HEK293 (cell line): ENCODE results near the gene SLC49A3.
A peak's percentile ranks its signal among the peaks of the same experiment; 100 is the strongest.

Experiments
- CTCF ChIA-PET: fragments of 350-600 bp; formaldehyde crosslinking; extraction: SDS; loops from one replicate; lab custom pipeline; 2021; ENCODE audit warnings: antibody characterized with exemption; lab: Yijun Ruan, JAX
- POLR2A ChIA-PET: fragments of 300-600 bp; formaldehyde crosslinking; extraction: SDS; loops from one replicate; lab custom pipeline; 2020; ENCODE audit warnings: antibody characterized with exemption, inconsistent platforms; lab: Yijun Ruan, JAX
- H3K27ac ChIP-seq: fragments of 200-500 bp; sonication (Bioruptor generic); 2 replicates; pipeline ENCODE4 v1.5.1; 2014; ENCODE audit warnings: low read depth, low read length, control low read depth, inconsistent platforms; ENCODE audit errors: extremely low read depth
- H3K36me3 ChIP-seq, 2 experiments: fragments of 200-500 bp in 1 of 2; sonication (Bioruptor generic) in 1 of 2; 1 replicate in 1 of 2; 2 replicates in 1 of 2; pipeline ENCODE4 v1.5.1; 2014 to 2017; ENCODE audit warnings: inconsistent platforms in 2 of 2, low read length in 2 of 2; ENCODE audit not compliant: control insufficient read depth in 2 of 2, insufficient read depth in 1 of 2
- H3K4me1 ChIP-seq: fragments of 200-500 bp; sonication (Bioruptor generic); 2 replicates; pipeline ENCODE4 v1.5.1; 2014; ENCODE audit warnings: mild to moderate bottlenecking, low read length, inconsistent platforms; ENCODE audit not compliant: control insufficient read depth, insufficient read depth
- H3K4me3 ChIP-seq: 2 replicates; pipeline ENCODE4 v1.5.1; 2011; ENCODE audit warnings: low read depth, mild to moderate bottlenecking, control low read depth, low read length, moderate library complexity
- H3K9me3 ChIP-seq: fragments of 200-500 bp; sonication (Bioruptor generic); 2 replicates; pipeline ENCODE4 v1.5.1; 2014; ENCODE audit warnings: low read depth, low read length, inconsistent platforms; ENCODE audit not compliant: control insufficient read depth, insufficient read depth
- KLF1 ChIP-seq: fragments of 450-650 bp; formaldehyde crosslinking; IDR thresholded peaks from 2 replicates; pipeline ENCODE4 v1.5.1; 2016; ENCODE audit warnings: missing biosample characterization, missing genetic modification characterization
- ZIC2 ChIP-seq: fragments of 450-650 bp; formaldehyde crosslinking; IDR thresholded peaks from 2 replicates; pipeline ENCODE4 v1.5.1; 2016; ENCODE audit warnings: missing biosample characterization, missing genetic modification characterization
- ZNF202 ChIP-seq: fragments of 450-650 bp; formaldehyde crosslinking; IDR thresholded peaks from 2 replicates; pipeline ENCODE4 v1.5.1; 2016; ENCODE audit warnings: missing biosample characterization, missing genetic modification characterization, borderline replicate concordance
- ZNF24 ChIP-seq: fragments of 450-650 bp; formaldehyde crosslinking; IDR thresholded peaks from 2 replicates; pipeline ENCODE4 v1.5.1; 2016; ENCODE audit warnings: missing biosample characterization, missing genetic modification characterization
- ZNF335 ChIP-seq: fragments of 450-650 bp; formaldehyde crosslinking; conservative IDR thresholded peaks from 2 replicates; pipeline ENCODE4 v1.5.1; 2016; ENCODE audit warnings: missing biosample characterization, missing genetic modification characterization
- ZNF571 ChIP-seq: fragments of 450-650 bp; formaldehyde crosslinking; IDR thresholded peaks from 2 replicates; pipeline ENCODE4 v1.5.0; 2017; ENCODE audit warnings: missing biosample characterization, missing genetic modification characterization
- ZNF600 ChIP-seq: fragments of 450-650 bp; formaldehyde crosslinking; IDR thresholded peaks from 2 replicates; pipeline ENCODE4 v1.5.1; 2016; ENCODE audit warnings: missing biosample characterization, missing genetic modification characterization
- ZNF707 ChIP-seq: fragments of 450-650 bp; formaldehyde crosslinking; IDR thresholded peaks from 2 replicates; pipeline ENCODE4 v1.5.1; 2016; ENCODE audit warnings: missing biosample characterization, missing genetic modification characterization
- TF ChIP-seq, protein P1 (sequence below): fragments of 450-650 bp; formaldehyde crosslinking; IDR thresholded peaks from 2 replicates; pipeline ENCODE4 v1.5.1; 2016; ENCODE audit warnings: missing biosample characterization, missing genetic modification characterization
- TF ChIP-seq, protein P2 (sequence below): fragments of 450-650 bp; formaldehyde crosslinking; IDR thresholded peaks from 2 replicates; pipeline ENCODE4 v1.5.1; 2016; ENCODE audit warnings: missing biosample characterization, missing genetic modification characterization
- TF ChIP-seq, protein P3 (sequence below): fragments of 450-650 bp; formaldehyde crosslinking; IDR thresholded peaks from 2 replicates; pipeline ENCODE4 v1.5.0; 2017; ENCODE audit warnings: missing biosample characterization, missing genetic modification characterization, borderline replicate concordance

SLC49A3 gene

DNA sequence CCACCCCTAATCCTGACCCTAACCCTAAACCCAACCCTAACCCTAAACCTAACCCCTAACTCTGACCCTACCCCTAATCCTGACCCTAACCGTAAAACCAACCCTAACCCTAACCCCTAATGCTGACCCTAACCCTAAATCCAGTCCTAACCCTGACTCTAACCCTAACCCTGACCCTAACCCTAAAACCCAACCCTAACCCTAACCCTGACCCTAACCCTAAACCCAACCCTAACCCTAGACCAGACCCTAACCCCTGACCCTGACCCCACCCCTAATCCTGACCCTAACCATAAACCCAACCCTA lies 16.0 kb upstream of the SLC49A3 start:
- H3K36me3 ChIP-seq = peaks cover 0 to 18% of the 10 kb centered on the region in 2 experiments; a peak in 1 of 3 replicates
- no peak overlapping the region for H3K4me3 ChIP-seq
- no peak overlapping the region for H3K27ac ChIP-seq
- H3K4me1 ChIP-seq = no peaks in the 10 kb centered on the region
- no peaks in the 10 kb centered on the region for H3K9me3 ChIP-seq
- TF ChIP-seq ZNF707 (tag by site-specific recombination) (no peak), ZNF24 (tag by site-specific recombination) (no peak), ZNF335 (tag by site-specific recombination) (no peak), ZNF571 (tag by site-specific recombination) (no peak), ZNF600 (no peak)
- TF ChIP-seq, protein P1, sequence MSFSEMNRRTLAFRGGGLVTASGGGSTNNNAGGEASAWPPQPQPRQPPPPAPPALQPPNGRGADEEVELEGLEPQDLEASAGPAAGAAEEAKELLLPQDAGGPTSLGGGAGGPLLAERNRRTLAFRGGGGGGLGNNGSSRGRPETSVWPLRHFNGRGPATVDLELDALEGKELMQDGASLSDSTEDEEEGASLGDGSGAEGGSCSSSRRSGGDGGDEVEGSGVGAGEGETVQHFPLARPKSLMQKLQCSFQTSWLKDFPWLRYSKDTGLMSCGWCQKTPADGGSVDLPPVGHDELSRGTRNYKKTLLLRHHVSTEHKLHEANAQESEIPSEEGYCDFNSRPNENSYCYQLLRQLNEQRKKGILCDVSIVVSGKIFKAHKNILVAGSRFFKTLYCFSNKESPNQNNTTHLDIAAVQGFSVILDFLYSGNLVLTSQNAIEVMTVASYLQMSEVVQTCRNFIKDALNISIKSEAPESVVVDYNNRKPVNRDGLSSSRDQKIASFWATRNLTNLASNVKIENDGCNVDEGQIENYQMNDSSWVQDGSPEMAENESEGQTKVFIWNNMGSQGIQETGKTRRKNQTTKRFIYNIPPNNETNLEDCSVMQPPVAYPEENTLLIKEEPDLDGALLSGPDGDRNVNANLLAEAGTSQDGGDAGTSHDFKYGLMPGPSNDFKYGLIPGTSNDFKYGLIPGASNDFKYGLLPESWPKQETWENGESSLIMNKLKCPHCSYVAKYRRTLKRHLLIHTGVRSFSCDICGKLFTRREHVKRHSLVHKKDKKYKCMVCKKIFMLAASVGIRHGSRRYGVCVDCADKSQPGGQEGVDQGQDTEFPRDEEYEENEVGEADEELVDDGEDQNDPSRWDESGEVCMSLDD (tag by site-specific recombination) = 0 out of 2 replicates have a peak, but pooled peaks have one; percentile 50
- TF ChIP-seq, protein P2, sequence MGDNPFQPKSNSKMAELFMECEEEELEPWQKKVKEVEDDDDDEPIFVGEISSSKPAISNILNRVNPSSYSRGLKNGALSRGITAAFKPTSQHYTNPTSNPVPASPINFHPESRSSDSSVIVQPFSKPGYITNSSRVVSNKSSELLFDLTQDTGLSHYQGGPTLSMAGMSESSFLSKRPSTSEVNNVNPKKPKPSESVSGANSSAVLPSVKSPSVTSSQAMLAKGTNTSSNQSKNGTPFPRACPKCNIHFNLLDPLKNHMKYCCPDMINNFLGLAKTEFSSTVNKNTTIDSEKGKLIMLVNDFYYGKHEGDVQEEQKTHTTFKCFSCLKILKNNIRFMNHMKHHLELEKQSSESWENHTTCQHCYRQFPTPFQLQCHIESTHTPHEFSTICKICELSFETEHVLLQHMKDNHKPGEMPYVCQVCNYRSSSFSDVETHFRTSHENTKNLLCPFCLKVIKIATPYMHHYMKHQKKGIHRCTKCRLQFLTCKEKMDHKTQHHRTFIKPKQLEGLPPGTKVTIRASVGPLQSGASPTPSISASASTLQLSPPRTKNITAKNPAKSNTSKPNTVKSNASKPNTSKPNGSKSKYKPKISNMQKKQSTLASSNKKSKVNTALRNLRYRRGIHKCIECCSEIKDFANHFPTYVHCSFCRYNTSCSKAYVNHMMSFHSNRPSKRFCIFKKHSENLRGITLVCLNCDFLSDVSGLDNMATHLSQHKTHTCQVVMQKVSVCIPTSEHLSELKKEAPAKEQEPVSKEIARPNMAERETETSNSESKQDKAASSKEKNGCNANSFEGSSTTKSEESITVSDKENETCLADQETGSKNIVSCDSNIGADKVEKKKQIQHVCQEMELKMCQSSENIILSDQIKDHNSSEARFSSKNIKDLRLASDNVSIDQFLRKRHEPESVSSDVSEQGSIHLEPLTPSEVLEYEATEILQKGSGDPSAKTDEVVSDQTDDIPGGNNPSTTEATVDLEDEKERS (tag by site-specific recombination) = 0 out of 2 replicates have a peak, but pooled peaks have one; percentile 18
- POLR2A ChIA-PET = interaction anchor here (0.6 kb wide), 1 partner anchor 30 kb away, joined by 4 read pairs; the partner anchor contains the start of genes ATP5ME and MYL5
- CTCF ChIA-PET = no interaction called here

DNA sequence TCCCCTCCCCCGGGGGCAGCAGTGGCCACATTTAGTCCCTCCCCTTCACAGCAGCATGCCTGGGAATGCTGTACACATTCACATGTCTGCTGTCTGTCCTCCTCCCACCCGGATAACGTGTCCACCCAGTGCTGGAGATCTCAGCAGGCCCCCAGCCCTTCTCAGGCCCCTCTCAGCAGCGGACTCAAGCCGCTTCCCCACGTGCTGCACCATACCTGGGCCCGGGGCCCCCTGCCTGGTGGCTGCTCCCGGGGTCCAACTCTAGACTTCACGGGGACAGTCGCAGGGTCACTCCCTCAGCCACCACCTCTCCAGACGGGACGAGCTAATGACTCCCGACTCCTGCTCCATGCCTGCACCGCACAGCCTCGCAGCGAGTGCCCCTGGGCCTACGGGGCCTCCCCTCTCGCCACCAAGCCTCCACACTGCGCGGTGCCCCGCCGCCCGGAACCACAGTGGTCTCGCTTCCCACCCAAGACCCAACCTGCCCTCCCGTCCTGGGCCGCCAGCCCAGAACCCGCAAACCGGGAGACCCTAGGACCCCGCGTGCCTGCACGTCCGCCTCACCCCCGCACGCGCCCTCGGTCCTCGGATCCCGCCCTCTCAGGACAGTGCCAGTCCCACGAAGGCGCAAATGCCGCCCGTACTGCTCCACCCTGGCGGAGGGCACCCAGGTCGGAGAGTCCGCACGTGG lies 15.4 kb upstream of the SLC49A3 start:
- TF ChIP-seq KLF1 (tag by site-specific recombination) (no peak), ZIC2 (0 out of 2 replicates have a peak, but pooled peaks have one; percentile 19), ZNF202 (tag by site-specific recombination) (no peak)
- TF ChIP-seq, protein P3, sequence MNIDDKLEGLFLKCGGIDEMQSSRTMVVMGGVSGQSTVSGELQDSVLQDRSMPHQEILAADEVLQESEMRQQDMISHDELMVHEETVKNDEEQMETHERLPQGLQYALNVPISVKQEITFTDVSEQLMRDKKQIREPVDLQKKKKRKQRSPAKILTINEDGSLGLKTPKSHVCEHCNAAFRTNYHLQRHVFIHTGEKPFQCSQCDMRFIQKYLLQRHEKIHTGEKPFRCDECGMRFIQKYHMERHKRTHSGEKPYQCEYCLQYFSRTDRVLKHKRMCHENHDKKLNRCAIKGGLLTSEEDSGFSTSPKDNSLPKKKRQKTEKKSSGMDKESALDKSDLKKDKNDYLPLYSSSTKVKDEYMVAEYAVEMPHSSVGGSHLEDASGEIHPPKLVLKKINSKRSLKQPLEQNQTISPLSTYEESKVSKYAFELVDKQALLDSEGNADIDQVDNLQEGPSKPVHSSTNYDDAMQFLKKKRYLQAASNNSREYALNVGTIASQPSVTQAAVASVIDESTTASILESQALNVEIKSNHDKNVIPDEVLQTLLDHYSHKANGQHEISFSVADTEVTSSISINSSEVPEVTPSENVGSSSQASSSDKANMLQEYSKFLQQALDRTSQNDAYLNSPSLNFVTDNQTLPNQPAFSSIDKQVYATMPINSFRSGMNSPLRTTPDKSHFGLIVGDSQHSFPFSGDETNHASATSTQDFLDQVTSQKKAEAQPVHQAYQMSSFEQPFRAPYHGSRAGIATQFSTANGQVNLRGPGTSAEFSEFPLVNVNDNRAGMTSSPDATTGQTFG (tag by site-specific recombination) = no peak
- Histone ChIP-seq H3K27ac (no peak overlapping the region), H3K4me1 (no peaks in the 10 kb centered on the region), H3K4me3 (no peak overlapping the region), H3K36me3 (peaks cover 0 to 12% of the 10 kb centered on the region in 2 experiments; a peak in 1 of 3 replicates), H3K9me3 (no peaks in the 10 kb centered on the region)
- POLR2A ChIA-PET = no interaction called here
- CTCF ChIA-PET = no interaction called here
